ENCODE results near the gene SGMS1. TPM values are rescaled to one million over a fixed set of nuclear protein-coding genes. Genes with fewer than 3 reads are reported as not detected.

The SGMS1 gene
- total RNA-seq, 1 donor = 68.0 TPM

DNA sequence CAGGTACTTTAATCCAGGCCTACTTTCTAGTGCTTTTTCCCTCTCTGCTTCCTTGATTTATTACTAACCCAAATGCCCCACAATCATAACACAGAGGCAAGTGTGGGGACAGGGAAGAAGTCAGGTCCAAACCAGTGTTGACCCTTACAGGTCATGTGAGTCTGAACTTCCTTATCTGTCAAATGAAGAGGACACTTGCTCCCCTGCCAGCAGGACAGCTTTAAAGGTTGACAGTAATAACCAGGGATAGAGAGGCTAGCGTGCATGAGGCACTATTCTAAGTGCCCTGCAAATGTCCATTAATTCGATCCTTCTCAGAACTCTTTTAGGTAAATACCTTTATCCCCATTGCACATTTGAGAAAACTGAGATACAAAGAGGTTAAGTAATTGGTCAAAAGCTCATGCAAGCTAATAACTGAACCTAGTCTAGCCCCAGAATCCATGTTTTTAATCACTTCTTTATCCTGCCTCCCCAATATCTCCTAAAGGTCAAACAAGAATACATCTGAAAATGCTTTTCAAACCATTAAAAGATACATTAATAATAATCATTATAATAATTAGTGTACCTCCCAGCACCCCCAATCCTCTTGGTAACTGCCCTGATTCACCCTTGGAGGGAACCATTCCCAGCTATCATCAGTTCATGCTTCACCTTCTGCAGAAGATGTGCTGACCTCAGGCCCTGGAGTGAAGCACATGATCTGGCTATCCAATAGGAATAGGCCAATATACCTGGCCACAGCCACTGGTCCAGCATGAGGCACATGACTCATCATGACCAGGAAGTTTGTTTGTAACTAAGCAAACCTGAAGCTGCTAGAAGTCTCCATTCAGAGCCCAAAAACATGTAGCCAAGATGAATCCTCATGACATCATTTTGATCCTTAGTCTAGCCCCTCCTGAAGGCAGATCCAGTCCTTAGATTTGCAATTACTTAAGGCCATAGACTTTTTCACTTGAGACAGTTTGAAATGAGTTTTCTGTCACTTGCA is 40.7 kb downstream of the SGMS1 start:
- no peak for DNase-seq (ENCODE audit: insufficient read length, low spot score, missing footprints)
- peaks cover 4% of the 10 kb centered on the region for H4K20me1 ChIP-seq (ENCODE audit: insufficient read depth, low read length)
- no peak overlapping the region for H3K4me2 ChIP-seq (ENCODE audit: insufficient read depth, low read length)

DNA sequence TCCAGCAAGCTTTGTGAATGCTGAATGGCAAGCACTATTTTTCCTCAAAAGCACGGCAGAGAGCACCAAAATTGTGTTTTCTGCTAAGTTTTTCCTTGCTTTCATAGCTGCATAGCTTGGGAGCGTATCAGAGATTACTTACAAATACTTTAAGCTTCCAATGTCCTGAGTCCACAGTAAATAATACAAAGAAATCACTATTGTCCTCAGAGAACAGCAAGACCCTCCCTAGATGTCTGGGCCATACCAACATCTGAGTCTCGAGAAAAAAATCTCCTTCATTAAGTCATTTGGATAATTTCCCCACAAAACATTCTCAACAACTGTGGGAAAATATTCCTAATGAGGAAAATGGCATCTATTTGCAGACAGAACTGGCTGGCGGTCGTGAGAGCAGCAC is 41.7 kb downstream of the SGMS1 start:
- TF ChIP-seq, protein P1, sequence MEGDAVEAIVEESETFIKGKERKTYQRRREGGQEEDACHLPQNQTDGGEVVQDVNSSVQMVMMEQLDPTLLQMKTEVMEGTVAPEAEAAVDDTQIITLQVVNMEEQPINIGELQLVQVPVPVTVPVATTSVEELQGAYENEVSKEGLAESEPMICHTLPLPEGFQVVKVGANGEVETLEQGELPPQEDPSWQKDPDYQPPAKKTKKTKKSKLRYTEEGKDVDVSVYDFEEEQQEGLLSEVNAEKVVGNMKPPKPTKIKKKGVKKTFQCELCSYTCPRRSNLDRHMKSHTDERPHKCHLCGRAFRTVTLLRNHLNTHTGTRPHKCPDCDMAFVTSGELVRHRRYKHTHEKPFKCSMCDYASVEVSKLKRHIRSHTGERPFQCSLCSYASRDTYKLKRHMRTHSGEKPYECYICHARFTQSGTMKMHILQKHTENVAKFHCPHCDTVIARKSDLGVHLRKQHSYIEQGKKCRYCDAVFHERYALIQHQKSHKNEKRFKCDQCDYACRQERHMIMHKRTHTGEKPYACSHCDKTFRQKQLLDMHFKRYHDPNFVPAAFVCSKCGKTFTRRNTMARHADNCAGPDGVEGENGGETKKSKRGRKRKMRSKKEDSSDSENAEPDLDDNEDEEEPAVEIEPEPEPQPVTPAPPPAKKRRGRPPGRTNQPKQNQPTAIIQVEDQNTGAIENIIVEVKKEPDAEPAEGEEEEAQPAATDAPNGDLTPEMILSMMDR (IDR thresholded peaks at IDR 0.05; ENCODE audit: extremely low read depth, low read depth, low read length) = no peak
- no peak overlapping the region for H3K4me2 ChIP-seq (ENCODE audit: insufficient read depth, low read length)
- no peaks in the 10 kb centered on the region for H3K27me3 ChIP-seq (ENCODE audit: insufficient read depth, low read length)
- peaks cover 7% of the 10 kb centered on the region for H4K20me1 ChIP-seq (ENCODE audit: insufficient read depth, low read length)
- H2AFZ ChIP-seq (ENCODE audit: low read length) = no peak overlapping the region
- H3K79me2 ChIP-seq (ENCODE audit: insufficient read depth, low read length) = peaks cover 4% of the 10 kb centered on the region
- H3K27ac ChIP-seq (ENCODE audit: low read depth, low read length) = no peak overlapping the region
- no peak for DNase-seq (ENCODE audit: insufficient read length, low spot score, missing footprints)
- H3K36me3 ChIP-seq (ENCODE audit: insufficient read depth, low read length) = no peaks in the 10 kb centered on the region
- peaks cover 12% of the 10 kb centered on the region for H3K4me1 ChIP-seq (ENCODE audit: insufficient read depth, low read length)
- H3K9me3 ChIP-seq (ENCODE audit: low read depth, low read length) = no peaks in the 10 kb centered on the region
- H3K4me3 ChIP-seq (ENCODE audit: insufficient read depth, low read length) = no peak overlapping the region

More for the DNA sequence above, 40.7 kb downstream of the SGMS1 start:
- Histone ChIP-seq H3K27me3 (ENCODE audit: insufficient read depth, low read length) (no peaks in the 10 kb centered on the region), H3K9me3 (ENCODE audit: low read depth, low read length) (no peaks in the 10 kb centered on the region), H3K27ac (ENCODE audit: low read depth, low read length) (no peak overlapping the region), H3K4me1 (ENCODE audit: insufficient read depth, low read length) (peaks cover 2% of the 10 kb centered on the region), H2AFZ (ENCODE audit: low read length) (no peak overlapping the region), H3K36me3 (ENCODE audit: insufficient read depth, low read length) (no peaks in the 10 kb centered on the region), H3K79me2 (ENCODE audit: insufficient read depth, low read length) (peaks cover 4% of the 10 kb centered on the region), H3K4me3 (ENCODE audit: insufficient read depth, low read length) (no peak overlapping the region)
- TF ChIP-seq, protein P1 (IDR thresholded peaks at IDR 0.05; ENCODE audit: extremely low read depth, low read depth, low read length) = no peak

DNA sequence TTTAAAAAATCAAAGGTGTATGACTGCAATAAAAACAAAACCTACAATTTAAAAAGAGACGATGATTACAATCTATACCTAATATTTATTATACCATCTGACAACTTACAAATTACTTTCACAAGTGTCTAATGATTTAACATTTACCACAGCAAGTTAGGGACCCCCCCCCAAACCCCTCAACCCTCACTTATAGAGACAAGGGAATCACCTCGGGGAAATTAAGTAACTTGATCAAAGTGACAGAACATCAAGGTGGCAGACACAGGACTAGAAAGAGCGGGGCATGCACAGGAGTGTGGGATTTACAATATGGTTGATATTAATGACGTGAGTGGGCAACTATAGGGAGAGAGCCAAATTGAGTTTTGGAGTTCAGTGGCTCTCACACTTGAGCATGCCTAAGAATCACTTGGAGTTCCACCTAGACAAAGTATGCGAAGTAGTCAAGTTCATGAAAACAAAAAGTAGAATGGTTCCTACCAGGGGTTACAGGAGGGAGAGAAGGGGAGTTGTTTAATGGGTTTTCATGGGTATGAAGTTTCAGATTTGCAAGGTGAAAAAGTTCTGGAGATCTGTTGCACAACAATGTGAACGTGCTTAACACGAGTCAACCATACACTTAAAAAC is 43.4 kb downstream of the SGMS1 start:
- Histone ChIP-seq H3K79me2 (ENCODE audit: insufficient read depth, low read length) (peaks cover 4% of the 10 kb centered on the region), H4K20me1 (ENCODE audit: insufficient read depth, low read length) (peaks cover 8% of the 10 kb centered on the region), H3K9me3 (ENCODE audit: low read depth, low read length) (no peaks in the 10 kb centered on the region), H3K27me3 (ENCODE audit: insufficient read depth, low read length) (no peaks in the 10 kb centered on the region), H3K36me3 (ENCODE audit: insufficient read depth, low read length) (no peaks in the 10 kb centered on the region), H2AFZ (ENCODE audit: low read length) (no peak overlapping the region), H3K4me2 (ENCODE audit: insufficient read depth, low read length) (no peak overlapping the region), H3K27ac (ENCODE audit: low read depth, low read length) (no peak overlapping the region), H3K4me3 (ENCODE audit: insufficient read depth, low read length) (no peak overlapping the region), H3K4me1 (ENCODE audit: insufficient read depth, low read length) (peaks cover 20% of the 10 kb centered on the region)
- DNase-seq (ENCODE audit: insufficient read length, low spot score, missing footprints) = no peak
- TF ChIP-seq, protein P1 (IDR thresholded peaks at IDR 0.05; ENCODE audit: extremely low read depth, low read depth, low read length) = no peak
